SU-DHL-6 (cell line): Measurements from ENCODE around the gene COL1A1.

ENCODE experiments used
- CTCF ChIP-seq: fragments of 200-600 bp; sonication (generic); IDR thresholded peaks from one replicate; pipeline ENCODE4 v1.5.1; 2017; ENCODE audit warnings: antibody characterized with exemption, mild to moderate bottlenecking, low read length, moderate library complexity; ENCODE audit not compliant: insufficient read depth, poor library complexity, severe bottlenecking
- EZH2phosphoT487 ChIP-seq: fragments of 200-600 bp; sonication (generic), shearing (Covaris generic); conservative IDR thresholded peaks from 2 replicates; pipeline ENCODE4 v1.6.1; 2018; ENCODE audit warnings: mild to moderate bottlenecking, antibody characterized with exemption, low read length, moderate library complexity, mixed read lengths

DNA sequence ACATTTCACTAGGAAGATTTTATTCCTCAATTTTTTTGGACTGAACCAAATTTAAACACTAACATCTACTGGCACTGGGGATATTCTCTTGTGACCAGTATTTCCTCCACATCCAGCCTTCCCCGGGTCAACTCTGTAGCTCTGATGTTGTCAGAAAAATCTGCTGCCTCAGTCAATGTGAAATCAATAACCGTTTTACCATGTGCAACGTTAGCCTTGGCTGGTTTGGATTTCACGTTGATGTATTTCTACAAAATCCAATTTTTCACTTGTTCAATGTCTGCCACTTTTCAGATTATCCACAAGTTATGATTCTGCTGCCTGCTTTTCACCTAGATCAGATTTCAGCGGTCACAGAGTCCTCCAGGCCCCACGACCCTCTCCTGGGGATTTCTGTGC, 28.5 kb downstream of the COL1A1 start:
- TF ChIP-seq CTCF, result no peak
- no peak for TF ChIP-seq EZH2phosphoT487
